Measurements from ENCODE around the gene LY9. TPM values are rescaled to one million over a fixed set of nuclear protein-coding genes. Genes with fewer than 3 reads are reported as not detected.

The LY9 gene
- total RNA-seq, 1 experiment from 2014 or later: not detected

GRCh38 chr1:160838888-160839287 is 42.9 kb downstream of the LY9 start:
- no peak overlapping the region for H3K27ac ChIP-seq (ENCODE audit: insufficient read length, low read depth, low read length)

More at GRCh38 chr1:160838888-160839287, 42.9 kb downstream of the LY9 start:
- no peak overlapping the region for H3K4ac ChIP-seq (ENCODE audit: low read depth, low read length)
- H3K4me1 Mint-ChIP-seq: peaks cover 14 to 15% of the 10 kb centered on the region in 2 experiments
- H3K9me3 Mint-ChIP-seq: no peaks in the 10 kb centered on the region
- H2BK5ac ChIP-seq (ENCODE audit: insufficient read length, low read length): no peak overlapping the region
- no peak overlapping the region for H2AK5ac ChIP-seq (ENCODE audit: insufficient read length, low read length)
- no peaks in the 10 kb centered on the region for H3K36me3 Mint-ChIP-seq (ENCODE audit: insufficient read depth in 1 of 3, low read depth in 3 of 3)
- H3K23me2 ChIP-seq (ENCODE audit: insufficient read length, low read depth, low read length, poor library complexity, severe bottlenecking): no peaks in the 10 kb centered on the region
- no peak overlapping the region for H3K4me2 ChIP-seq (ENCODE audit: insufficient read depth, insufficient read length, low read length)
- H3K14ac ChIP-seq (ENCODE audit: insufficient read depth, low read length): no peak overlapping the region
- H4K20me1 ChIP-seq (ENCODE audit: control insufficient read depth, insufficient read depth, insufficient read length): no peaks in the 10 kb centered on the region
- H3K79me2 ChIP-seq (ENCODE audit: insufficient read depth, low read length): no peaks in the 10 kb centered on the region
- TF ChIP-seq, protein P1, sequence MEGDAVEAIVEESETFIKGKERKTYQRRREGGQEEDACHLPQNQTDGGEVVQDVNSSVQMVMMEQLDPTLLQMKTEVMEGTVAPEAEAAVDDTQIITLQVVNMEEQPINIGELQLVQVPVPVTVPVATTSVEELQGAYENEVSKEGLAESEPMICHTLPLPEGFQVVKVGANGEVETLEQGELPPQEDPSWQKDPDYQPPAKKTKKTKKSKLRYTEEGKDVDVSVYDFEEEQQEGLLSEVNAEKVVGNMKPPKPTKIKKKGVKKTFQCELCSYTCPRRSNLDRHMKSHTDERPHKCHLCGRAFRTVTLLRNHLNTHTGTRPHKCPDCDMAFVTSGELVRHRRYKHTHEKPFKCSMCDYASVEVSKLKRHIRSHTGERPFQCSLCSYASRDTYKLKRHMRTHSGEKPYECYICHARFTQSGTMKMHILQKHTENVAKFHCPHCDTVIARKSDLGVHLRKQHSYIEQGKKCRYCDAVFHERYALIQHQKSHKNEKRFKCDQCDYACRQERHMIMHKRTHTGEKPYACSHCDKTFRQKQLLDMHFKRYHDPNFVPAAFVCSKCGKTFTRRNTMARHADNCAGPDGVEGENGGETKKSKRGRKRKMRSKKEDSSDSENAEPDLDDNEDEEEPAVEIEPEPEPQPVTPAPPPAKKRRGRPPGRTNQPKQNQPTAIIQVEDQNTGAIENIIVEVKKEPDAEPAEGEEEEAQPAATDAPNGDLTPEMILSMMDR (conservative IDR thresholded peaks at IDR 0.05): no peak
- no peak overlapping the region for H2BK15ac ChIP-seq (ENCODE audit: low read depth, low read length)
- H3K4me3 Mint-ChIP-seq: no peak overlapping the region
- no peak overlapping the region for H3K23ac ChIP-seq (ENCODE audit: insufficient read length, low read depth, low read length)
- H3K27ac Mint-ChIP-seq: peak overlapping the region in 1 of 3 experiments; percentile 54; a peak in 1 of 7 replicates
- no peak overlapping the region for H2BK12ac ChIP-seq (ENCODE audit: insufficient read length, low read depth, low read length)
- no peaks in the 10 kb centered on the region for H3K79me1 ChIP-seq (ENCODE audit: insufficient read depth, low read depth, low read length, poor library complexity, severe bottlenecking)
- H2BK20ac ChIP-seq (ENCODE audit: low read depth, low read length, poor library complexity, severe bottlenecking): no peak overlapping the region
- no peak overlapping the region for H4K5ac ChIP-seq (ENCODE audit: insufficient read length, low read depth, low read length)
- no peak overlapping the region for H3K9ac ChIP-seq (ENCODE audit: extremely low read depth, insufficient read length, low read length)
- no peaks in the 10 kb centered on the region for H3K4me1 ChIP-seq (ENCODE audit: insufficient read depth, low read length)
- H3K27me3 Mint-ChIP-seq (ENCODE audit: low read depth): no peaks in the 10 kb centered on the region
- H2BK120ac ChIP-seq (ENCODE audit: low read depth, low read length, poor library complexity, severe bottlenecking): no peak overlapping the region
- H3K9me3 ChIP-seq (ENCODE audit: control insufficient read depth, low read depth, low read length): no peaks in the 10 kb centered on the region
- no peak overlapping the region for H4K91ac ChIP-seq (ENCODE audit: insufficient read length, low read depth, low read length)
- no CpG with 5 or more reads among the region's 7 CpGs for WGBS (ENCODE audit: extremely low coverage, insufficient read length, low lambda C conversion rate)
- H4K8ac ChIP-seq (replicated peaks; ENCODE audit: insufficient read length, low read depth, low read length): no peak overlapping the region
- no peak overlapping the region for H3T11ph ChIP-seq (ENCODE audit: low read length)
- no peak overlapping the region for H2AFZ ChIP-seq (ENCODE audit: low read length)
- H3K18ac ChIP-seq (ENCODE audit: insufficient read length, low read depth, low read length): no peak overlapping the region
- H3K27me3 ChIP-seq (ENCODE audit: insufficient read depth, low read length): no peaks in the 10 kb centered on the region
- no peak overlapping the region for H3K56ac ChIP-seq (ENCODE audit: insufficient read length, low read depth, low read length)
- DNase-seq: no peak
